ENCODE results near the gene ST3GAL5.
"Not testable (repeated sequence)": the region's sequence is repeated elsewhere in the genome, so short reads cannot be mapped to it uniquely, and the experiment has no call there.

ST3GAL5 gene

GRCh38 chr2:85851253-85852151, 37.3 kb downstream of the ST3GAL5 start:
- in situ Hi-C loops (cut with HindIII; ENCODE audit: low pct_ligation_motif_present, low pct_unique_long_range_greater_than_20kb, low sequenced_read_pairs): no loop called here
- no peak for DNase-seq

GRCh38 chr2:85850451-85850850, 38.3 kb downstream of the ST3GAL5 start:
- no peak for DNase-seq
- in situ Hi-C loops (cut with HindIII; ENCODE audit: low pct_ligation_motif_present, low pct_unique_long_range_greater_than_20kb, low sequenced_read_pairs): no loop called here

GRCh38 chr2:85847051-85847588, 41.7 kb downstream of the ST3GAL5 start:
- in situ Hi-C loops (cut with HindIII; ENCODE audit: low pct_ligation_motif_present, low pct_unique_long_range_greater_than_20kb, low sequenced_read_pairs): no loop called here
- no peak for DNase-seq

GRCh38 chr2:85846411-85846810, 42.4 kb downstream of the ST3GAL5 start:
- in situ Hi-C loops (cut with HindIII; ENCODE audit: low pct_ligation_motif_present, low pct_unique_long_range_greater_than_20kb, low sequenced_read_pairs): no loop called here
- peak; percentile 8 for DNase-seq

GRCh38 chr2:85844486-85844885, 44.3 kb downstream of the ST3GAL5 start:
- DNase-seq: no peak
- in situ Hi-C loops (cut with HindIII; ENCODE audit: low pct_ligation_motif_present, low pct_unique_long_range_greater_than_20kb, low sequenced_read_pairs): no loop called here

- in situ Hi-C loops (cut with HindIII; ENCODE audit: low pct_ligation_motif_present, low pct_unique_long_range_greater_than_20kb, low sequenced_read_pairs): no loop called here
- DNase-seq: peak; percentile 26
These were observed 45.2 kb downstream of the ST3GAL5 start for GRCh38 chr2:85843543-85843942.

- no peak for DNase-seq
These were observed 48.7 kb downstream of the ST3GAL5 start for GRCh38 chr2:85840091-85840490.

GRCh38 chr2:85839461-85839860, 49.3 kb downstream of the ST3GAL5 start:
- in situ Hi-C loops (cut with HindIII; ENCODE audit: low pct_ligation_motif_present, low pct_unique_long_range_greater_than_20kb, low sequenced_read_pairs): no loop called here
- DNase-seq: no peak

More at GRCh38 chr2:85840091-85840490, 48.7 kb downstream of the ST3GAL5 start:
- in situ Hi-C loops (cut with HindIII; ENCODE audit: low pct_ligation_motif_present, low pct_unique_long_range_greater_than_20kb, low sequenced_read_pairs): no loop called here

- no peak for DNase-seq
- in situ Hi-C loops (cut with HindIII; ENCODE audit: low pct_ligation_motif_present, low pct_unique_long_range_greater_than_20kb, low sequenced_read_pairs): no loop called here
These were observed 50.1 kb downstream of the ST3GAL5 start for GRCh38 chr2:85838641-85839040.

- in situ Hi-C loops (cut with HindIII; ENCODE audit: low pct_ligation_motif_present, low pct_unique_long_range_greater_than_20kb, low sequenced_read_pairs): no loop called here
- no peak for DNase-seq
These were observed 50.6 kb downstream of the ST3GAL5 start for GRCh38 chr2:85838181-85838580.

- in situ Hi-C loops (cut with HindIII; ENCODE audit: low pct_ligation_motif_present, low pct_unique_long_range_greater_than_20kb, low sequenced_read_pairs): no loop called here
- DNase-seq: no peak
These were observed 54.3 kb downstream of the ST3GAL5 start for GRCh38 chr2:85834466-85834865.

- no peak for DNase-seq
- in situ Hi-C loops (cut with HindIII; ENCODE audit: low pct_ligation_motif_present, low pct_unique_long_range_greater_than_20kb, low sequenced_read_pairs): no loop called here
These were observed 57.1 kb downstream of the ST3GAL5 start for GRCh38 chr2:85831735-85832134.

- in situ Hi-C loops (cut with HindIII; ENCODE audit: low pct_ligation_motif_present, low pct_unique_long_range_greater_than_20kb, low sequenced_read_pairs): no loop called here
- DNase-seq: peak; percentile 9
These were observed 58.1 kb downstream of the ST3GAL5 start for GRCh38 chr2:85830645-85831044.

GRCh38 chr2:85829394-85829793, 59.4 kb downstream of the ST3GAL5 start:
- in situ Hi-C loops (cut with HindIII; ENCODE audit: low pct_ligation_motif_present, low pct_unique_long_range_greater_than_20kb, low sequenced_read_pairs); DNase-seq: not testable (repeated sequence)

- no peak for DNase-seq
- in situ Hi-C loops (cut with HindIII; ENCODE audit: low pct_ligation_motif_present, low pct_unique_long_range_greater_than_20kb, low sequenced_read_pairs): no loop called here
These were observed 60.1 kb downstream of the ST3GAL5 start for GRCh38 chr2:85828725-85829124.

- DNase-seq: no peak
- in situ Hi-C loops (cut with HindIII; ENCODE audit: low pct_ligation_motif_present, low pct_unique_long_range_greater_than_20kb, low sequenced_read_pairs): no loop called here
These were observed 60.8 kb downstream of the ST3GAL5 start for GRCh38 chr2:85827879-85828569.

- DNase-seq: peak; percentile 60
- in situ Hi-C loops (cut with HindIII; ENCODE audit: low pct_ligation_motif_present, low pct_unique_long_range_greater_than_20kb, low sequenced_read_pairs): no loop called here
These were observed 61.6 kb downstream of the ST3GAL5 start for GRCh38 chr2:85826990-85827878.

- no peak for DNase-seq
- in situ Hi-C loops (cut with HindIII; ENCODE audit: low pct_ligation_motif_present, low pct_unique_long_range_greater_than_20kb, low sequenced_read_pairs): loop anchor here (25.0 kb wide), 1 partner anchor 112 kb away; no protein-coding TSS in a partner anchor
These were observed 64.8 kb downstream of the ST3GAL5 start for GRCh38 chr2:85823951-85824350.

Measured in ACHN (cell line).